Kidney (tissue), 14 donors: ENCODE results near the gene EZR. TPM values are rescaled to one million over a fixed set of nuclear protein-coding genes. Genes with fewer than 3 reads are reported as not detected.

Experiments
- DNase-seq, 5 donors: peaks; one replicate each; pipeline ENCODE4 v3.0.0-alpha.2; 2013 to 2020
- FAIRE-seq: peaks from 2 replicates; lab custom pipeline; 2012; peaks lifted over from hg19 to GRCh38; lab: Jason Lieb, UNC
- H3K27ac ChIP-seq, 2 donors: one replicate each; pipeline ENCODE4 v1.7.0; 2013; ENCODE audit warnings: low read depth in 2 of 2, low read length in 2 of 2, inconsistent platforms in 1 of 2
- H3K27me3 ChIP-seq: one replicate; pipeline ENCODE4 v1.7.1; 2013; ENCODE audit warnings: low read length, inconsistent platforms; ENCODE audit not compliant: control insufficient read depth, insufficient read depth
- H3K36me3 ChIP-seq, 3 donors: one replicate each; pipeline versions ENCODE4 v1.7.0 to v1.7.1; 2013; ENCODE audit warnings: low read length in 3 of 3, control low read depth in 1 of 3, inconsistent platforms in 1 of 3; ENCODE audit not compliant: insufficient read depth in 3 of 3, control insufficient read depth in 2 of 3
- H3K4me1 ChIP-seq, 3 donors: one replicate each; pipeline versions ENCODE4 v1.7.0 to v1.7.1; 2013; ENCODE audit warnings: low read length in 3 of 3, inconsistent platforms in 1 of 3, low read depth in 1 of 3; ENCODE audit not compliant: control insufficient read depth in 2 of 3, insufficient read depth in 2 of 3
- H3K4me3 ChIP-seq, 3 donors: one replicate each; pipeline versions ENCODE4 v1.7.0 to v1.8.1; 2013; ENCODE audit warnings: low read length in 3 of 3, control low read depth in 1 of 3, inconsistent platforms in 1 of 3
- H3K9ac ChIP-seq, 3 donors: one replicate each; pipeline versions ENCODE4 v1.7.0 to v1.7.1; 2013; ENCODE audit warnings: low read length in 3 of 3, control low read depth in 1 of 3, inconsistent platforms in 1 of 3
- H3K9me3 ChIP-seq, 3 donors: one replicate each; pipeline versions ENCODE4 v1.7.0 to v1.7.1; 2013; ENCODE audit warnings: low read length in 3 of 3, control low read depth in 1 of 3, inconsistent platforms in 1 of 3; ENCODE audit not compliant: control insufficient read depth in 2 of 3, insufficient read depth in 1 of 3
- CTCF ChIP-seq: IDR thresholded peaks from 3 replicates; pipeline ENCODE4 v1.5.1; 2012; ENCODE audit warnings: mild to moderate bottlenecking, moderate library complexity, borderline replicate concordance; ENCODE audit not compliant: insufficient read depth; ENCODE audit errors: extremely low read depth
- intact Hi-C: fragments of 100-400 bp; cut with DNase I; formaldehyde crosslinking; loops from one replicate; pipeline ENCODE4 v1.11.1; 2022
- polyA plus RNA-seq: library from polyadenylated mRNA; stranded (reverse); fragments of 350-450 nt; fragmentation: Illumina TruSeq; extraction: RNeasy Lipid Tissue Mini Kit (QIAGEN cat#74804); gene quantifications from one replicate; pipeline ENCODE4 v1.2.3, GENCODE V29; 2014; ENCODE audit warnings: low read depth, low replicate concordance; ENCODE audit not compliant: insufficient read depth
- total RNA-seq: library from RNA; stranded (reverse); fragmentation: NEBNext Ultra II Directional; extraction: Animal tissue kit (Norgen Biotek cat#: 25700); gene quantifications from one replicate; pipeline ENCODE4 v1.2.1, GENCODE V29; 2021
- donor health status: control.
- donor health status: control.
- donor health status: control.
- donor health status: control.
- donor health status: control.
- donor health status: DM: yes; HTN: yes; CAD: no.
- donor health status: Normal renal cell carcinoma (clear cell type).

EZR gene
- total and polyA plus RNA-seq, 2 donors from 2014 or later, result 154 to 636 TPM

GRCh38 chr6:158785036-158785435 is 34.1 kb downstream of the EZR start:
- intact Hi-C loops, result no loop called here
- H3K4me1 ChIP-seq, result peaks cover 6 to 32% (median 9%) of the 10 kb centered on the region in 3 donors
- H3K27ac ChIP-seq, result no peak overlapping the region
- no peaks in the 10 kb centered on the region for H3K9me3 ChIP-seq
- H3K4me3 ChIP-seq, result no peak overlapping the region
- TF ChIP-seq CTCF, result no peak
- no peak overlapping the region for H3K9ac ChIP-seq
- no peaks in the 10 kb centered on the region for H3K27me3 ChIP-seq
- FAIRE-seq (no peak), DNase-seq (peak in 1 of 5 donors; percentile 67)
- H3K36me3 ChIP-seq, result peaks cover 6 to 72% (median 34%) of the 10 kb centered on the region in 3 donors

GRCh38 chr6:158784505-158784904 is 34.7 kb downstream of the EZR start:
- TF ChIP-seq CTCF, result no peak
- peaks cover 6 to 28% (median 9%) of the 10 kb centered on the region in 3 donors for H3K4me1 ChIP-seq
- FAIRE-seq (no peak), DNase-seq (no peak)
- no peaks in the 10 kb centered on the region for H3K9me3 ChIP-seq
- peaks cover 6 to 72% (median 34%) of the 10 kb centered on the region in 3 donors for H3K36me3 ChIP-seq
- H3K27me3 ChIP-seq, result no peaks in the 10 kb centered on the region
- no peak overlapping the region for H3K9ac ChIP-seq
- H3K27ac ChIP-seq, result no peak overlapping the region
- intact Hi-C loops, result no loop called here
- H3K4me3 ChIP-seq, result no peak overlapping the region

GRCh38 chr6:158783851-158784250 is 35.3 kb downstream of the EZR start:
- FAIRE-seq, result no peak

More at GRCh38 chr6:158783851-158784250, 35.3 kb downstream of the EZR start:
- Histone ChIP-seq H3K27ac (no peak overlapping the region), H3K9me3 (no peaks in the 10 kb centered on the region), H3K27me3 (no peaks in the 10 kb centered on the region), H3K4me3 (no peak overlapping the region), H3K36me3 (peaks cover 6 to 77% (median 30%) of the 10 kb centered on the region in 3 donors), H3K9ac (no peak overlapping the region), H3K4me1 (peaks cover 6 to 28% (median 9%) of the 10 kb centered on the region in 3 donors)
- intact Hi-C loops, result no loop called here
- DNase-seq, result no peak
- no peak for TF ChIP-seq CTCF
